Ascending aorta (tissue), 2 donors: ENCODE results near the gene ZNF436. TPM values are rescaled to one million over a fixed set of nuclear protein-coding genes. Genes with fewer than 3 reads are reported as not detected.

ENCODE experiments used
- DNase-seq, 2 donors: peaks; one replicate each; pipeline ENCODE4 v3.0.0-alpha.2; 2019; ENCODE audit warnings: low spot score in 2 of 2
- H3K27ac ChIP-seq, 2 donors: fragments of 200-600 bp; sonication (generic); one replicate each; pipeline ENCODE4 v1.5.1; 2016 to 2017; ENCODE audit warnings: mild to moderate bottlenecking in 1 of 2
- H3K27me3 ChIP-seq: fragments of 200-600 bp; sonication (generic); one replicate; pipeline ENCODE4 v1.5.1; 2017
- H3K36me3 ChIP-seq, 2 donors: fragments of 200-600 bp; sonication (generic); one replicate each; pipeline ENCODE4 v1.5.1; 2016
- H3K4me1 ChIP-seq, 2 donors: fragments of 200-600 bp; sonication (generic); one replicate each; pipeline ENCODE4 v1.5.1; 2016 to 2017; ENCODE audit warnings: mild to moderate bottlenecking in 1 of 2
- H3K4me3 ChIP-seq, 2 donors: fragments of 200-600 bp; sonication (generic); one replicate each; pipeline ENCODE4 v1.5.1; 2016 to 2017; ENCODE audit warnings: mild to moderate bottlenecking in 1 of 2
- H3K9me3 ChIP-seq, 2 donors: fragments of 200-600 bp; sonication (generic); one replicate each; pipeline ENCODE4 v1.5.1; 2016
- CTCF ChIP-seq, 3 experiments: fragments of 200-600 bp in 2 of 3; fragments of 450-650 bp in 1 of 3; sonication (generic) in 2 of 3; IDR thresholded peaks; one replicate each; pipeline ENCODE4 v1.5.1; 2016 to 2019; ENCODE audit warnings: antibody characterized with exemption in 3 of 3, mild to moderate bottlenecking in 1 of 3, moderate library complexity in 1 of 3
- intact Hi-C: fragments of 100-400 bp; cut with DNase I; formaldehyde crosslinking; loops from one replicate; pipeline ENCODE4 v1.15.1; 2023
- total RNA-seq: library from RNA; depleted of rRNA; stranded (reverse); fragments of >200 nt; gene quantifications from one replicate; pipeline ENCODE4 v1.1.0, GENCODE V29; 2016

ZNF436 gene
- total RNA-seq, 1 donor from 2014 or later = 3.1 TPM

DNA sequence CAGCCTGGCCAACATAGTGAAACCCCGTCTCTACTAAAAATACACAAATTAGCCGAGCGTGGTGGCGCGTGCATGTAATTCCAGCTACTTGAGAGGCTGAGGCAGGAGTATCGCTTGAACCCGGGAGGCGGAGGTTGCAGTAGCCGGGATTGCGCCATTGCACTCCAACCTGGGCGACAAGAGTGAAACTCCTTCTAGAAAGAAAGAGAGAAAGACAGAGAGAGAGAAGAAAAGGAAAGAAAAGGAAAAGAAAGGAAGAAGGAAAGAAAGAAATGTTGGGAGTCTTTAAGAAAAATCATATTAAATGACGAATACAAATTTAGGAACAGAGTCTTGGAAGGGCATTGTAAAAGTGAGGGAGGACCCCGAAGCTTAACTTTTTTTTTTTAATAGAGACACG is 23.7 kb downstream of the ZNF436 start:
- intact Hi-C loops = no loop called here
- H3K4me1 ChIP-seq = peaks cover 10 to 19% of the 10 kb centered on the region in 2 donors
- DNase-seq = no peak
- H3K27ac ChIP-seq = no peak overlapping the region
- no peaks in the 10 kb centered on the region for H3K9me3 ChIP-seq
- H3K4me3 ChIP-seq = no peak overlapping the region
- no peaks in the 10 kb centered on the region for H3K36me3 ChIP-seq
- no peak for TF ChIP-seq CTCF (IDR thresholded peaks at IDR 0.05)
- no peaks in the 10 kb centered on the region for H3K27me3 ChIP-seq

- intact Hi-C loops = loop anchor here (1.0 to 5.0 kb wide), 5 partner anchors 23 to 347 kb away; partner anchors contain the start of genes ASAP3, RPL11 and TCEA3
- no peak for DNase-seq
- Histone ChIP-seq H3K4me3 (peak overlapping the region; percentile 94 to 95), H3K27ac (peak overlapping the region; percentile 97 to 100), H3K36me3 (no peaks in the 10 kb centered on the region), H3K27me3 (no peaks in the 10 kb centered on the region), H3K4me1 (peaks cover 10 to 26% of the 10 kb centered on the region in 2 donors), H3K9me3 (no peaks in the 10 kb centered on the region)
- no peak for TF ChIP-seq CTCF (IDR thresholded peaks at IDR 0.05)
Observed at GRCh38 chr1:23344987-23345472, 24.6 kb downstream of the ZNF436 start.

DNA sequence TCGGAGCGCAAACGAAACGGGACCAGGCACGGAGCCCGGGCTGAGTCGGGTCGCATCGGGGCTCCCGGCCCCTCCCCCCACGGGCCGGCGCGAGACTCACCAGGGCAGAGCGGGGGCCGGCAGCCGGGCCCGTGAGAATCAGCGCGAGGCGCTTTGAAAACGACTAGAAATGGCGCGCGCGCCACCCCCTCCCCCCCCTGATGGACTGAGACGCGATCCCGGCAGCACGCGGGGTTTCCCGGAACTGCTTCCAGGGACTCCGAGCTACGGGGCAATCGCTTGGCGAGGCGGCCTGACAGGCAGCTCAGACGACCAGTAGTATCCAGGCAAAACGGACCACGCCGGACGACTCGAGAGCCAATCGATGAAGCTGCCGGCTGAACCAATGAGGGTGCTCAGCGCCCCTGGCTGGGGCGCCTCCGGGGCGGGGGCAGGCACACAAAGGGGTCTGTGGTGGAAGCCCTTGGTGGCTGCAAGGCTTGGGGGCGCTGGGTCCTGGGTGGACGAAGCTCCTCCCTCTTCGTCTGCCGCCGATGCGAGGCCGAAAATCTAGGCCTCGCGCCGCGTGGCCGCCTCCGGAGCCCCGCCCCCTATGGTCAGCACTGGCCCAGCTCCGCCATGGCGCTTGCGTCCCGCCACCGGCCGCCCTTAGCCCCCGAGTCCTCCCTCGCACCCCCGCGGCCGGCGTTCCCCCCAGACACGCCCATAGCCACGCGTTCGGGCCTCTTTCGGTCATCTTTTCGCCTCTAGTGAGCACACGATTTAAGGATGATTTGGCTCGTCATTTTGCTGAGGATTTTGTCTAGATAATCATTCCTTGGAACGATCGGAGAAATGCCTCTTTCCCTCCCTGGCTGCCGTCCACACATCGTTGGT is 25.3 kb downstream of the ZNF436 start, which contains the start of gene HNRNPR:
HNRNPR (minus strand) TSS at position 174 of the 876 bp plus-strand sequence. CDS start 3,276 bp downstream, outside the sequence.
- intact Hi-C loops = loop anchor here (1.0 to 5.0 kb wide), 5 partner anchors 24 to 348 kb away; partner anchors contain the start of genes ASAP3, RPL11 and TCEA3
- peak in 1 of 3 experiments; percentile 7 for TF ChIP-seq CTCF (IDR thresholded peaks at IDR 0.05)
- no peaks in the 10 kb centered on the region for H3K9me3 ChIP-seq

GRCh38 chr1:23343221-23344110 is 26.2 kb downstream of the ZNF436 start:
- Histone ChIP-seq H3K9me3 (no peaks in the 10 kb centered on the region), H3K4me3 (peak overlapping the region; percentile 94 to 95), H3K36me3 (no peaks in the 10 kb centered on the region), H3K4me1 (peaks cover 10 to 28% of the 10 kb centered on the region in 2 donors), H3K27ac (peak overlapping the region; percentile 97 to 100), H3K27me3 (no peaks in the 10 kb centered on the region)
- intact Hi-C loops = loop anchor here (1.0 to 5.0 kb wide), 5 partner anchors 25 to 349 kb away; partner anchors contain the start of genes ASAP3, RPL11 and TCEA3
- peak in 1 of 2 donors; percentile 71 for DNase-seq
- no peak for TF ChIP-seq CTCF (IDR thresholded peaks at IDR 0.05)

More for the DNA sequence above, 25.3 kb downstream of the ZNF436 start, which contains the start of gene HNRNPR:
- peaks cover 10 to 26% of the 10 kb centered on the region in 2 donors for H3K4me1 ChIP-seq
- H3K36me3 ChIP-seq = no peaks in the 10 kb centered on the region
- peak; percentile 98 to 100 for DNase-seq
- no peaks in the 10 kb centered on the region for H3K27me3 ChIP-seq
- peak within 1 kb of the TSS; percentile 94 to 95 for H3K4me3 ChIP-seq
- peak within 1 kb of the TSS; percentile 97 to 100 for H3K27ac ChIP-seq
